Femur (tissue), 1 donor: ENCODE measurements around the gene NR3C2.

Experiments used
- DNase-seq: peaks from one replicate; pipeline ENCODE4 v3.0.0-alpha.2; 2017

NR3C2 gene

DNA sequence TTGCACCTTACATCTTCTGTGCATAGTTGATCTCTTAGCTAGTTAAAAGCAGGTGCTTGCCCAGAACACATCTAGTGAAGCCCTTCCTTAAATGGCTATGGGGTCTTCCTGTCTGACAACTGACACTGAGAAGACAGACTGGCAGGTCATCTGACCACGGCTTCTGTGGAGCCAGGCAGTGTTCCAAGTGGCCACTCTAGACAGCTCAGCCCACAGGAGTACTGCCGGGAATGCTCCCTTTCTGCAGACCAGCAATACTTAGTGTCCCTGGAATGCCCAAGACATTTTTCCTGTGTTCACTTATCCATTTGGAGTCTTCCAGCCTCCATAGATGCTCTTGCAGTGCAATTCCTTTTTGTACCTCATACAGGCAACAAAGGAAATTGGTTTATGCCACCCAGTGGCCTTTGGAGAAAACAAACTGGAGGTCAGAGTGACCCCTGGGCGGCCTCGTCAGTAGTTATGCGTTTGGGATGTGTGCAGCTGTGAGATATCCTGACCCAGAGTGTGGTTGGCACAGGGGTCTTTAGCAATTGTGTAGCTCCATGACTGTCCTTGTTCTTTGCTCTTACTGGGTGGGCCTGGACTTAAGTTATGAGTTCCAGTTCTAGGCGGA is 374.8 kb downstream of the NR3C2 start:
- no peak for DNase-seq

DNA sequence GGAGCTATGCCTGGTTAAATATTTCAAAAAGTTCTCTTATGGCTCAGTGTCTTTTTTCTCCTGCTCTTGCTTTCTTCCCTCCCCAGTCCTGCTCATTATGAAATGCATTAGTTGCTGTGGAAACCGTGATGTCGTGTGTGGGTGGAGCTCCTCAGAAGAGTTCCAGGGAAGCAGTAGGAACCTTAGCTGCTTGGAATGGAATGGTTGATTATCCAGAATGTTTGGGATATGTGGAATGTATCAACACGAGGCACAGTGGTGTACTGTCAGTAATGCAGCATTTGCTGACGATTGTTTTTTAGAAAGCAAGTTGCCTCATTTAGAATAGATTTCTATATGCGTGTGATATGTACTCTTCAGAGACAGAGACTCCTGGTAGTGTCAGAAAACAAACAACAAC is 377.1 kb downstream of the NR3C2 start:
- DNase-seq = no peak

GRCh38 chr4:148064451-148064850 is 377.8 kb downstream of the NR3C2 start:
- no peak for DNase-seq

- no peak for DNase-seq
Observed at GRCh38 chr4:148062301-148062950, 379.8 kb downstream of the NR3C2 start.

- DNase-seq = no peak
Observed at GRCh38 chr4:148061795-148062194, 380.4 kb downstream of the NR3C2 start.

- no peak for DNase-seq
Observed at GRCh38 chr4:148061141-148061481, 381.1 kb downstream of the NR3C2 start.

- no peak for DNase-seq
Observed at GRCh38 chr4:148060264-148061140, 381.7 kb downstream of the NR3C2 start.

- DNase-seq = no peak
Observed at GRCh38 chr4:148059617-148060180, 382.5 kb downstream of the NR3C2 start.

- DNase-seq = no peak
Observed at GRCh38 chr4:148057984-148058859, 384.0 kb downstream of the NR3C2 start.

DNA sequence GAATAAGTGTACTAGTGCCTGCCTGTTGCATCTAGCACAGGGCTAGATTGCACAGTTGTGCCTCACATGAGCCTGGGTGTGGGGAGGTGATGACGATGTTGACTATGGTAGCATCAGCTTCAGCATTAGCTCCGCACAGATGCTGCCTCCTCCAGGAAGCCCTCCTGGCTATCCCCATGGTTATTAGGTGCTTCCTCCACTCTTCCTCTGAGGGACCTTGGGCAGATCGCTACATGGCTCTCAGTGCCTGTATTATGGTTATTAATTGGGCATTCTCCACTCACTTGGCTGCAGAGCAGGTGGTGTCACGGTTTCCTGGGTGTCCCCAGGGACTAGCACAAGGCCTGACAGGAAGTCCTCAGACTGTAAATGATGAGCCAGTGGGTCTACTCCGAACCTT is 384.7 kb downstream of the NR3C2 start:
- DNase-seq = no peak

GRCh38 chr4:148056879-148057278 is 385.3 kb downstream of the NR3C2 start:
- peak; percentile 63 for DNase-seq

GRCh38 chr4:148055844-148056243 is 386.4 kb downstream of the NR3C2 start:
- no peak for DNase-seq

DNA sequence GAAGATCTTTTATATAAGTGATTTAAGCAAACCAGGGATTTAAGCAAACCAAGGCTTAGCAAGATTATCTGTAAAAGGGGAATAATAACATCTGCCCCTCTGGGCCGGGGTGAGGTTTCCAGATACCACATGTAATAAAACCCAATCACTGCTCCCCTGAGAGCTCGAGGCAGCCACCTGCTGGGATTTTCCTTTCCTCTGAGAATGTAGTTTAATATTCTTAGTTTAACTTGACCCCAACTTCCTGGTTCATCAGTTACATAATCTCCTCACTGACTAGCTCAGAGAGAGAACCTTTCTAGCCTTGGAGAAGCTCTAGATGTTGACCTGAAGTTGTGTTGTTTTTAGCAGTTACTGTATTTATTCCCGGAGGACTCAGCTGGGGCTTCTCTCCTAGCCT is 387.9 kb downstream of the NR3C2 start:
- no peak for DNase-seq

GRCh38 chr4:148053298-148054003 is 388.8 kb downstream of the NR3C2 start:
- DNase-seq = no peak

DNA sequence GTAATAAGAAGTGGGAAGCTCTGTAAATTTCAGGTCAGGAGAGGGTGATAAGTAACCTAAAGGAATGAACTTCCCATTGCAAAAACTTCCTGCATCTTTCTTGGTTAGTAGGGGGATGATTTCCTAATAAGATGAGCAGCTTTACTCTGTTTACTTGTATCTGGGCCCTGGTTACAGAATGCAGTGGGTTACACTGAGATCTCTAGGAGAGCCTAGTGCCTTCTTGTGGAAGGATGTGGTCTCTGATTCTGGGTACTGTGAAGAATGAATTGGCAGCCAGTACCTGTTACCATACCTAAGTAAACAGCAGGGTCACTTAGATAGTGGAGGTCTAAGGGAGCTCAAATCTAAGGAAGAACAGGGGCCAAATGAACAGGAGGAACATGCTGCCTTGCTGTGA is 389.8 kb downstream of the NR3C2 start:
- DNase-seq = no peak

GRCh38 chr4:148051403-148051802 is 390.8 kb downstream of the NR3C2 start:
- DNase-seq = no peak

- no peak for DNase-seq
Observed at GRCh38 chr4:148048598-148048997, 393.6 kb downstream of the NR3C2 start.

DNA sequence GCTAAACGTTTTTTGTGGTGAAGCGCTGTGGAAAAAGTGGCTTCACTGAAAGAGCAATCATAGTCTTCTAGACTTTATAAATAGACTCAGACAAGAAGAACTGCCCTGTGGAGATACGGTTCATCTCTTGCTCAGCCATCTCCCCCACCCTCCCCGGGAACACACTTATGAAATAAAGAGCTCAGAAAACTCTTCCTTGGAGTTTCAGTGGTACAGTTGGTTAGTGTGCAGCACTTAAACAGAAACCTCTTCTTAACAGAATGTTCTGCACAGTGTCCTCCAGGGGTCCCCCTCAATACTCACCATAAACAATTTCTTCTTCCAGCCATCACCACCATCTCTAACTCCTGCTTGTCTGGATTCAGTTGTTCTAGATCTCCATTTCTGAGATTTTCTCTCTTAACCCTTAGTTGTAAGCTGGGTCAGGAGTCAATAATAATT is 397.3 kb downstream of the NR3C2 start:
- DNase-seq = no peak

DNA sequence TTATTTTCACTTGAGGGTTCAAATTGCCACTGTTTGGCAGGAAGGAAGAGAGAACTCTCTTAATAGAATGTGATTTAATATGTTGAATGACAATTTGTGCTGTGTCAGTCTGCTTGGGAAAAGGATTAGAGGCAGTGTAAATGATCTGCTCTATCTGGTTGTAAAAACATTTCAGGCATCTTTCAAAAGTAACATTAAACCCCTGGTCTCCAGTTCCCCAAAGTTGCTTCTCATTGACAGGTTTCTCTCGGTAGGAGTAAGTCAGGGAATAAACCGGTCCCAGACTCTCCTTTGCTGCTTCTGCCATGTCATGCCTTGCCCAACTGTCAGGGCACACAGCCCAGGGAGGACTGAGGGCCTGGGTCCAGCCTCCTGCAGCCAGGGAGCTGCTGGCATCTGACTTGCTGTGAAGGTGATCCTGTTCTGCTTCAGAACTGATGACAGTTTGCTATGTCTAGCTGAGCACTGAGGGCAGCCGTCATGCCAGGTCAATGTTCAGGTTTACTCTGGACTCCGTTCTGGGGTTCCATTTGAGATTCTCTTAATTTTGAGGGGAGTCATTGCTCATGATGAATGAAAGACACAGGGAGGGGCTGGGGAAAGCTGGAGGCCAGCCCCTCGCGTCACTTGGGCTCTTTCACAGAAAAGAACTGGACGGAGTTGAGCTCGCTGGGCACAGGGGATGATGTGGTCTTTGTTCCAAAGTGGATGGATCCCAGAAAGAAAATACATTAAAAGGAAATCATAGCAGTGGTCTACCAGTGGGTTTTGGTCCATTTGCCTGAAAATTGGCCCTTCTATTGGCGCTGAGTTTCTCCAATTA is 397.9 kb downstream of the NR3C2 start:
- DNase-seq = peak; percentile 68

DNA sequence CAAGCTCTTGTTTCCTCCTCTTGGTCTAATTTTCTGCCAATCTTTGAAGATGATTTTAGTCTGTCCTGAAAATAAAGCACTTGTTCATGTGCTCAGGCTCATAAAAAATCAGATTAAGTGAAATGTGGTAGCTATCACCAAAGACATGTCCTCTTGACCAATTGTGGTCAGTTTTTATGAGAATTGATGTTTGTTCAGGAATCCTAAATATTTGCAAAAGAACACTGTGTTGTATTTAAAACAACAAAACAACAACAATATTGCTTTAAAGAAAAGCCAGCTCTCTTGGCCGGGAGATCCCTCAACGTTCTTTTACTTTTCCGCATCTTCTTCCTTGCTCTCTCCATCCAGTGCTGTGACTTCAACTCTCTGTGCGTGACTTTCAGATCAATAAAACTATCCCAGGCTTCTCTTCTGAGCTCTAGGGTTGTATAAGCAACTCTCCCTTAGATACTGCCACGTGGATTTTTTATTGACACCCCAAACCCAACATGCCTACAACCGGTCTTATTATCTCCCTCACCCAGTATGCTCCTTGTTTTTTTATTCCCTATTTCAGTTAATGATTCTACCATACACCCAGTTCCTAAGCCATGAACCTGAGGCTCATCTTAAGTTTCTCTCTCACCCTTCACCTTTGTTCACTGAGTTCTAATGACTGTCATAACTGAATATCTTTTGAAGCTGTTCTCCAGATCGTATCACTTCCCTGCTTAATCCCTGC is 400.4 kb downstream of the NR3C2 start:
- DNase-seq = no peak
